ENCODE results near the gene AKIRIN1.
A peak's percentile ranks its signal among the peaks of the same experiment; 100 is the strongest.
"Not testable (repeated sequence)": the region's sequence is repeated elsewhere in the genome, so short reads cannot be mapped to it uniquely, and the experiment has no call there.

The AKIRIN1 gene

GRCh38 chr1:38997901-38998190 is 6.8 kb downstream of the AKIRIN1 start:
- TF ChIP-seq CTCF (conservative IDR thresholded peaks at IDR 0.05; ENCODE audit: low read length) = no peak
- peak; percentile 7 for DNase-seq (ENCODE audit: low read depth)
- no peak overlapping the region for H3K4me3 ChIP-seq (ENCODE audit: low read length)

- TF ChIP-seq CTCF (conservative IDR thresholded peaks at IDR 0.05; ENCODE audit: low read length) = no peak
- no peak for DNase-seq (ENCODE audit: low read depth)
- no peak overlapping the region for H3K4me3 ChIP-seq (ENCODE audit: low read length)
Measured at GRCh38 chr1:39001516-39002421, 10.7 kb downstream of the AKIRIN1 start.

GRCh38 chr1:39003281-39003680 is 12.2 kb downstream of the AKIRIN1 start:
- TF ChIP-seq CTCF (conservative IDR thresholded peaks at IDR 0.05; ENCODE audit: low read length) = no peak
- peak; percentile 21 for DNase-seq (ENCODE audit: low read depth)
- H3K4me3 ChIP-seq (ENCODE audit: low read length) = no peak overlapping the region

GRCh38 chr1:39003794-39004193 is 12.7 kb downstream of the AKIRIN1 start:
- TF ChIP-seq CTCF (conservative IDR thresholded peaks at IDR 0.05; ENCODE audit: low read length) = no peak
- DNase-seq (ENCODE audit: low read depth) = peak; percentile 20

DNA sequence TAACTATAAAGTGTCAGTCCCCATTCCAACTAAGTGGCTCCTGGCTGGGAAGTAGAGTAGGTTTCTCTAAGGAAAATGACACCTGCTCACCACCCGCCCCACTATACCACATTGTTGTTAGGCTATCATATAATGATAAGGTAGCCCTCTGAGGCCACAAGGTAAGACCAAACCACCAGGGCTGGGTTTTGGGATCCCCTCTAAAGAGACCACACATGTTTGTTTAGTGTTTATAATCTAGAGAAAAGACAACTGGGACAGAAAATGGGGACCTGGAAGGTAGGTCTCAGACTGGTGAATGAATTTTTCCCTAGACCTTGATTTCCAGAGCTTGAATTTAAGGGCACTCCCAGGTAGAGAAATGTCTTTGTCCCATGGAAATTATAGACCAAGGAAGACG is 15.2 kb downstream of the AKIRIN1 start:
- TF ChIP-seq CTCF (conservative IDR thresholded peaks at IDR 0.05; ENCODE audit: low read length) = no peak
- DNase-seq (ENCODE audit: low read depth) = no peak
- H3K4me3 ChIP-seq (ENCODE audit: low read length) = no peak overlapping the region

More at GRCh38 chr1:39003794-39004193, 12.7 kb downstream of the AKIRIN1 start:
- no peak overlapping the region for H3K4me3 ChIP-seq (ENCODE audit: low read length)

- H3K4me3 ChIP-seq (ENCODE audit: low read length) = no peak overlapping the region
- no peak for DNase-seq (ENCODE audit: low read depth)
- no peak for TF ChIP-seq CTCF (conservative IDR thresholded peaks at IDR 0.05; ENCODE audit: low read length)
Measured at GRCh38 chr1:39006726-39007645, 15.9 kb downstream of the AKIRIN1 start.

DNA sequence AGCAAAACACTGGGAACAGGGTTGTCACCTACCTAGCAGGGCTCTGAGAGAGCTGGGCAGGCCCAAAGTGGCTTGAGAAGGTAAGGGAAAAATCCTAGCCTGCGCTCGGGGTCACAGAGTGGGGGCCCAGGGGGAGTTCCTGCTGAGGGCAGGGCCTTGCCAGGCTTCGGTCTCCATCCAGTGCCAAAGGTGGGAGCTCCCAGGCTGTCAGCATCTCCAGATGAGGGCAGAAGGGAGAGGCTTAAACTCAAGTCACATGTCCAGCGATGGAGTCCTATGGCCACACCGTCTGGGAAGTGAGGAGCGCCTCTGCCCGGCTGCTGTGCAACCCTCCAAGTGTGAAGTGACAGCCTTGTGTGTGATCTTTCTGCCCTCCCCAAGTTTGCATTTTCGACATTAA is 23.9 kb downstream of the AKIRIN1 start:
- not testable (repeated sequence) for DNase-seq (ENCODE audit: low read depth); H3K4me3 ChIP-seq (ENCODE audit: low read length)

Data from AG10803 (cell line).